Upper lobe of left lung (tissue), 6 donors: ENCODE measurements around the gene SLC6A18. TPM values are rescaled to one million over a fixed set of nuclear protein-coding genes. Genes with fewer than 3 reads are reported as not detected.
A peak's percentile ranks its signal among the peaks of the same experiment; 100 is the strongest.

Experiments
- ATAC-seq, 2 donors: fragments of 200-7000 bp; cut with Tn5 transposase; one replicate each; pipeline ENCODE4 v1.9.1; 2022; ENCODE audit warnings: mild to moderate bottlenecking in 2 of 2, moderate library complexity in 2 of 2; ENCODE audit not compliant: low FRiP score in 2 of 2
- DNase-seq, 2 donors: peaks; one replicate each; pipeline ENCODE4 v3.0.0-alpha.2; 2019 to 2020
- H3K27ac ChIP-seq, 4 donors: fragments of 200-600 bp; sonication (generic); one replicate each; pipeline ENCODE4 v1.5.1; 2016 to 2019
- H3K27me3 ChIP-seq, 4 donors: fragments of 200-600 bp; sonication (generic); one replicate each; pipeline ENCODE4 v1.5.1; 2017 to 2019
- H3K36me3 ChIP-seq, 4 donors: fragments of 200-600 bp; sonication (generic); one replicate each; pipeline ENCODE4 v1.5.1; 2016 to 2019
- H3K4me1 ChIP-seq, 4 donors: fragments of 200-600 bp; sonication (generic); one replicate each; pipeline ENCODE4 v1.5.1; 2018 to 2019
- H3K4me3 ChIP-seq, 4 donors: fragments of 200-600 bp; sonication (generic); one replicate each; pipeline ENCODE4 v1.5.1; 2017 to 2019; ENCODE audit warnings: mild to moderate bottlenecking in 2 of 4, moderate library complexity in 1 of 4
- H3K9me3 ChIP-seq, 4 donors: fragments of 200-600 bp; sonication (generic); one replicate each; pipeline ENCODE4 v1.5.1; 2018 to 2019
- EP300 ChIP-seq, 4 donors: sonication (generic); formaldehyde crosslinking; IDR thresholded peaks; one replicate each; pipeline ENCODE4 v1.5.1; 2017; ENCODE audit warnings: antibody characterized with exemption in 4 of 4, control low read depth in 2 of 4
- POLR2A ChIP-seq, 4 donors: fragments of 450-650 bp; IDR thresholded peaks; one replicate each; pipeline ENCODE4 v1.5.1; 2016 to 2017; ENCODE audit warnings: antibody characterized with exemption in 4 of 4, mild to moderate bottlenecking in 2 of 4
- POLR2AphosphoS5 ChIP-seq, 2 donors: sonication (generic); formaldehyde crosslinking; IDR thresholded peaks; one replicate each; pipeline ENCODE4 v1.5.1; 2017; ENCODE audit warnings: antibody characterized with exemption in 2 of 2
- WGBS, 2 donors: methylation state at CpG; one replicate each; pipeline ENCODE4 v1.1.5; 2017 to 2018; 5-methylcytosine and 5-hydroxymethylcytosine counted together
- total RNA-seq, 6 donors: library from RNA; depleted of rRNA in 4 of 6; stranded (reverse); fragments of >200 nt in 4 of 6; gene quantifications; one replicate each; pipeline versions ENCODE4 v1.1.0 to v1.2.1, GENCODE V29; 2016 to 2021
- TF ChIP-seq, protein P1 (sequence below), 6 experiments: fragments of 450-650 bp in 4 of 6; fragments of 200-600 bp in 2 of 6; sonication (generic) in 2 of 6; IDR thresholded peaks; one replicate each; pipeline ENCODE4 v1.5.1; 2016 to 2019; ENCODE audit warnings: antibody characterized with exemption in 6 of 6
- donor health status: DM: no; HTN: no; CAD: no; lungs with moderate emphysema.
- donor health status: DM: no; HTN: yes; CAD: no; lungs with severe emphysema.

The SLC6A18 gene
- total RNA-seq, 6 donors from 2014 or later: not detected

DNA sequence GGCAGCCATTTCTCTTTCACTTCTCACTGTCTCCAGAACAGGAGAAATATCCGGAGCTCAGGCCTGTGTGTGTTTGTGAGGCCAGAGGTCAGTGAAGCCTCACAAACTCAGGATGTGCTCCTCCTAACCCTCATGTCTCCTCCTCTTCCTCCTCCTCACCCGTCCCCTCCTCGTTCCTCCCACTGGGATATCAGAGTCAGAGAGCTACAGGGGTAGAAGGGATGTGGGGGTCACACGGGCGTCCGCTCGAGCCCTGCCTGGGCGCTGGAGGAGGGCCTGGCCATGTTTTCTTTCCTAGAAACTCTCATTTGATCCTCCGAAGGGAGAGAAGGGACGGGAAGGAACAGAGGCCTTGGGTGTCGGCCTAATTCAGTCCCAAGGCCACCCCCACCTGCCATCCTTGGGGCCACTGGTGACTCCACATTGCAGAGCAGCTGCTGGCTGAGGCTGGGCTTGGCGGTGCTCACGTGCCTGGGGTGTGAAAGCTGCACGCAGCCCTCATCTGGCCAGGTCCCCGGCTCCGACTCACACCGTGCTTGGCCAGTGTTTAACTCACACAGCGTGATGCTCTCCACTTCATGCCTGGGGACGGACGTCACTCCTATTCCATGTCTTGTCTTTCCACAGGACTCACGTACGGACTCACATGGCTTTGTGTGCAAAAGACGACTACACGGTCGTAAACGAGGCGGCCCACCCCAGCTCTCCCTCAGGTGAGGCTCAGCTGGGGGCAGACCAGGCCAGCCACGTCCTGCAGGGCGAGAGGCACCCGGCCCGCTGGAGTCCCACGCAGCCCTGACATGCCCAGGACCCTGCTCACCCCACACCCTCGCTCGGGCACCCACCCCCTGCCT, 46.4 kb upstream of the SLC6A18 start:
- 80% methylated on average over 26 of the region's 34 CpGs; no CpG with 5 or more reads in 1 of the 2 donors for WGBS, 2 donors
- peak in 1 of 2 donors; percentile 48 for DNase-seq
- no peaks in the 10 kb centered on the region for H3K36me3 ChIP-seq

DNA sequence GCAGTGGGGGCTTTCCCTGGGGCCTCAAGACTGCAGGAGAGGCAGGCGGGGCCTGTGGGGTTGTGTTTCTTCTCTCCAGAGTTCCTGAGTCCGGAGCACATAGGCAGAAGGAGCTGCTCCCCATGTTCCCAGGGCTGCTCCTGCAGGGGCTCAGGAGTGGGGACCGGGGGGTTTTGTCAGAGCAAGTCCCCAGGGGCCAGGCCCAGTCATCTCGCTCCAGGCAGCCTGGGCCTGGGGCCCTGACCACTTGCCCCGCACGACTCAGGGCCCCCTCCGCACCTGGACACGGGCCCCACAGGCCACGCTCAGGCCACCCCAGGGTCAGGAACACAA, 45.8 kb upstream of the SLC6A18 start:
- Histone ChIP-seq H3K27ac (no peak overlapping the region), H3K4me1 (no peaks in the 10 kb centered on the region), H3K36me3 (no peaks in the 10 kb centered on the region), H3K9me3 (no peaks in the 10 kb centered on the region), H3K4me3 (no peak overlapping the region), H3K27me3 (no peaks in the 10 kb centered on the region)
- ATAC-seq (no peak), DNase-seq (peak in 1 of 2 donors; percentile 58)
- no peak for TF ChIP-seq EP300 (IDR thresholded peaks at IDR 0.05)
- no peak for TF ChIP-seq POLR2A (IDR thresholded peaks at IDR 0.05)
- TF ChIP-seq POLR2AphosphoS5 (IDR thresholded peaks at IDR 0.05): no peak
- TF ChIP-seq, protein P1, sequence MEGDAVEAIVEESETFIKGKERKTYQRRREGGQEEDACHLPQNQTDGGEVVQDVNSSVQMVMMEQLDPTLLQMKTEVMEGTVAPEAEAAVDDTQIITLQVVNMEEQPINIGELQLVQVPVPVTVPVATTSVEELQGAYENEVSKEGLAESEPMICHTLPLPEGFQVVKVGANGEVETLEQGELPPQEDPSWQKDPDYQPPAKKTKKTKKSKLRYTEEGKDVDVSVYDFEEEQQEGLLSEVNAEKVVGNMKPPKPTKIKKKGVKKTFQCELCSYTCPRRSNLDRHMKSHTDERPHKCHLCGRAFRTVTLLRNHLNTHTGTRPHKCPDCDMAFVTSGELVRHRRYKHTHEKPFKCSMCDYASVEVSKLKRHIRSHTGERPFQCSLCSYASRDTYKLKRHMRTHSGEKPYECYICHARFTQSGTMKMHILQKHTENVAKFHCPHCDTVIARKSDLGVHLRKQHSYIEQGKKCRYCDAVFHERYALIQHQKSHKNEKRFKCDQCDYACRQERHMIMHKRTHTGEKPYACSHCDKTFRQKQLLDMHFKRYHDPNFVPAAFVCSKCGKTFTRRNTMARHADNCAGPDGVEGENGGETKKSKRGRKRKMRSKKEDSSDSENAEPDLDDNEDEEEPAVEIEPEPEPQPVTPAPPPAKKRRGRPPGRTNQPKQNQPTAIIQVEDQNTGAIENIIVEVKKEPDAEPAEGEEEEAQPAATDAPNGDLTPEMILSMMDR (IDR thresholded peaks at IDR 0.05): no peak
- WGBS, 2 donors: 91% methylated on average over 6 of the region's 9 CpGs; no CpG with 5 or more reads in 1 of the 2 donors

More for the DNA sequence above, 46.4 kb upstream of the SLC6A18 start:
- Histone ChIP-seq H3K9me3 (no peaks in the 10 kb centered on the region), H3K27ac (no peak overlapping the region), H3K27me3 (no peaks in the 10 kb centered on the region), H3K4me3 (no peak overlapping the region), H3K4me1 (peaks cover 0 to 6% (median 0%) of the 10 kb centered on the region in 4 donors)
- TF ChIP-seq, protein P1 (IDR thresholded peaks at IDR 0.05): no peak
- no peak for ATAC-seq

DNA sequence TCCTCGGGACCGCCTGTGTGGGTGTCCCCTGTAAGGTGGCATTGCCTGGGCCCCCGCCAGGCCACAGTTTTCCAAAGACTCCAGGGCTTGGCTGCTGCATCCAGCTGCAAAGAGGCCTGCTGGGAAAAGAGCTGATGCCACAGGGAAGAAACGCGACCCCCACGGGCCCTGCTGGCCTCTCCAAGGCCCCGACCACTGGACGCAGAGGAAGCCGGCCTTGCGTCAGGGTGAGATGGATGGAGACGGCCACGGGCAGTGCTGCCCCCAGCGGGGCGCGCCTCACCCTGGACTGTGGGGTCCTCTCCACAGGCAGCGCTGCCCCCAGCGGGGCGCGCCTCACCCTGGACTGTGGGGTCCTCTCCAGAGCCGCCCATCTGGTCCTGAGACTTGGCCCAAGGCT, 45.1 kb upstream of the SLC6A18 start:
- H3K36me3 ChIP-seq: no peaks in the 10 kb centered on the region
- H3K4me3 ChIP-seq: no peak overlapping the region
- DNase-seq (peak in 1 of 2 donors; percentile 79), ATAC-seq (no peak)
- TF ChIP-seq, protein P1 (IDR thresholded peaks at IDR 0.05): no peak
- no peak for TF ChIP-seq POLR2AphosphoS5 (IDR thresholded peaks at IDR 0.05)
- TF ChIP-seq POLR2A (IDR thresholded peaks at IDR 0.05): no peak
- no peak for TF ChIP-seq EP300 (IDR thresholded peaks at IDR 0.05)
- H3K27me3 ChIP-seq: no peaks in the 10 kb centered on the region
- H3K9me3 ChIP-seq: no peaks in the 10 kb centered on the region
- WGBS, 2 donors: 93% methylated on average over 8 of the region's 20 CpGs; no CpG with 5 or more reads in 1 of the 2 donors
- H3K4me1 ChIP-seq: no peaks in the 10 kb centered on the region
- H3K27ac ChIP-seq: no peak overlapping the region

DNA sequence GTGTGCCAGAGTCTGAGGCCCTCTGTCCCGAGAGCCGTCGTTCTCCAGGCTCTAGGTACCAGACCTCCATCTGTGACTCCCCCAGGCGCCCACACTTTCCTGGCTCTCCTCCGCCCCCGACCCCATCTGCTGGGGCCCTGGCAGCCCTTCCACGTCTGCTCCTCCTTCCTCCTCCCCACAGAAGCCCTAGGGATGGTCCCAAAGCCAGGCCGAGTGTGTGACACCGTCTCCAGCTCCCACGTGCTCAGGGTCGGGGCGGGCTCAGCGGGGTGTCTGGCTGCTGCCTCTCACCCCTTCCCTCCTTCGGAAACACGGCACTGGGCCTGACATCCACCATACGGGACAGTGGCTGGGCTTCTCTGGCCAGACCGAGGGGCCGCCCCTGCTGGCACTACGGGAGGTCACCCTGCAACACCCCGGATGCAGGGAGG, 44.3 kb upstream of the SLC6A18 start:
- H3K27me3 ChIP-seq: no peaks in the 10 kb centered on the region
- DNase-seq (peak in 1 of 2 donors; percentile 72), ATAC-seq (no peak)
- no peak overlapping the region for H3K27ac ChIP-seq
- WGBS, 2 donors: 84 to 85% methylated on average over 13 to 19 of the region's 20 CpGs
- H3K9me3 ChIP-seq: no peaks in the 10 kb centered on the region
- TF ChIP-seq EP300 (IDR thresholded peaks at IDR 0.05): no peak
- TF ChIP-seq, protein P1 (IDR thresholded peaks at IDR 0.05): no peak
- no peak for TF ChIP-seq POLR2A (IDR thresholded peaks at IDR 0.05)
- TF ChIP-seq POLR2AphosphoS5 (IDR thresholded peaks at IDR 0.05): no peak
- H3K4me3 ChIP-seq: no peak overlapping the region
- no peaks in the 10 kb centered on the region for H3K36me3 ChIP-seq
- peaks cover 0 to 6% (median 5%) of the 10 kb centered on the region in 4 donors for H3K4me1 ChIP-seq
